ENCODE results near the gene ACP2. TPM values are rescaled to one million over a fixed set of nuclear protein-coding genes. Genes with fewer than 3 reads are reported as not detected.

ACP2 gene
- total and polyA plus RNA-seq, 9 of the 15 experiments (the other 6 are each of a cell fraction or from before 2014, with no cell fraction given): 1.9 to 20.0 (median 11.6) TPM

DNA sequence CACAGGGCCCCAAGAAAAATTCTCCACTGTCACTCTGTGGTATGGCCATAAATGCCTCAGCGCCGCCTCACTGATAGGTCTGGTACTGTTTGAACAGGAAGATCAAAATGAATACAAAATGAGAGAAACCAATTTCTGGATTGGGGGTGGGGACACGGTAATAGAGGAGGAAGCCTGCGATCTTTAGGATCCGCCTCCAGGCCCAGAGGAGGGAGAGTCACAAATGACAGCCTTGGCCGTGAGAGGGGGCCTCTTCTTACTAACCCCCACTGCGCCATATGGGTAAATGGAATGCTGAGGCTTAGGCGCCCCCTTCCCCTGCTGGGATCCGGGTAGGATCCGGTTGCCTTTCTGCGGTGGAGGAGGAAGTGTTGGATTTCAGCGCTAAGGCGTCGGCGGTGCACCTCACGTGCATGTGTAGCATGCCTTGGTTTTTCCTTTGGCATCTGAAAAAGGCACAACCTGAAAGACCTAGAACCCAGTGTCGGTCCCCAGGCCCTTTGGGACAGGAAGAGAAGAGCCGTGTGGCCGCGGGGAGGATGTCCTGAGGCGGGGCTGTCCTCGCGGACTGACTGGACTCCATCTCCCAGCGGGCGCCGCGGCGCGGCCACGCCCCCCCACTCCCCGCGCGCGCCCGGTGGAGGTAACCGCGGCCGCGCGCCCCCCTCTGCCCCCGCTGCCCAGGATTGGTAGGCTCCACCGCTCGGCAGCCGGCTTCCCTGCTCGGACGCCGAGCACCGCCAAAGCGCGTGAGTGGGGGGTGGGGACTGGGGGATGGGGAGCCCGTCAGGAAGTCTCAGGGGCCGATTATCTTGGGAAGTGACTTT lies 20.6 kb upstream of the ACP2 start (continued):
- TF ChIP-seq BCOR (IDR thresholded peaks at IDR 0.05): no peak
- TF ChIP-seq POLR2A (conservative IDR thresholded peaks at IDR 0.05): peak; percentile 82
- peak; percentile 45 to 61; a peak in 3 of 4 replicates for TF ChIP-seq MAZ (CRISPR knock-in tag; conservative IDR thresholded peaks at IDR 0.05 in 1 of 2, IDR thresholded peaks at IDR 0.05 in 1 of 2)
- TF ChIP-seq CEBPG (CRISPR knock-in tag; IDR thresholded peaks at IDR 0.05): 0 out of 2 replicates have a peak, but pooled peaks have one; percentile 30
- TF ChIP-seq CEBPG (tag; conservative IDR thresholded peaks at IDR 0.05 in 1 of 2, IDR thresholded peaks at IDR 0.05 in 1 of 2): no peak
- TF ChIP-seq, protein P1, sequence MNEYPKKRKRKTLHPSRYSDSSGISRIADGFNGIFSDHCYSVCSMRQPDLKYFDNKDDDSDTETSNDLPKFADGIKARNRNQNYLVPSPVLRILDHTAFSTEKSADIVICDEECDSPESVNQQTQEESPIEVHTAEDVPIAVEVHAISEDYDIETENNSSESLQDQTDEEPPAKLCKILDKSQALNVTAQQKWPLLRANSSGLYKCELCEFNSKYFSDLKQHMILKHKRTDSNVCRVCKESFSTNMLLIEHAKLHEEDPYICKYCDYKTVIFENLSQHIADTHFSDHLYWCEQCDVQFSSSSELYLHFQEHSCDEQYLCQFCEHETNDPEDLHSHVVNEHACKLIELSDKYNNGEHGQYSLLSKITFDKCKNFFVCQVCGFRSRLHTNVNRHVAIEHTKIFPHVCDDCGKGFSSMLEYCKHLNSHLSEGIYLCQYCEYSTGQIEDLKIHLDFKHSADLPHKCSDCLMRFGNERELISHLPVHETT (CRISPR knock-in tag; conservative IDR thresholded peaks at IDR 0.05 in 1 of 2, IDR thresholded peaks at IDR 0.05 in 1 of 2): 0 out of 4 replicates have a peak, but pooled peaks of 1 of the 2 experiments have one; percentile 16
- TF ChIP-seq FOXK1 (CRISPR knock-in tag; IDR thresholded peaks at IDR 0.05; ENCODE audit: borderline replicate concordance): peak; percentile 28; the same call in 1 of the 2 replicates
- TF ChIP-seq, protein P2, sequence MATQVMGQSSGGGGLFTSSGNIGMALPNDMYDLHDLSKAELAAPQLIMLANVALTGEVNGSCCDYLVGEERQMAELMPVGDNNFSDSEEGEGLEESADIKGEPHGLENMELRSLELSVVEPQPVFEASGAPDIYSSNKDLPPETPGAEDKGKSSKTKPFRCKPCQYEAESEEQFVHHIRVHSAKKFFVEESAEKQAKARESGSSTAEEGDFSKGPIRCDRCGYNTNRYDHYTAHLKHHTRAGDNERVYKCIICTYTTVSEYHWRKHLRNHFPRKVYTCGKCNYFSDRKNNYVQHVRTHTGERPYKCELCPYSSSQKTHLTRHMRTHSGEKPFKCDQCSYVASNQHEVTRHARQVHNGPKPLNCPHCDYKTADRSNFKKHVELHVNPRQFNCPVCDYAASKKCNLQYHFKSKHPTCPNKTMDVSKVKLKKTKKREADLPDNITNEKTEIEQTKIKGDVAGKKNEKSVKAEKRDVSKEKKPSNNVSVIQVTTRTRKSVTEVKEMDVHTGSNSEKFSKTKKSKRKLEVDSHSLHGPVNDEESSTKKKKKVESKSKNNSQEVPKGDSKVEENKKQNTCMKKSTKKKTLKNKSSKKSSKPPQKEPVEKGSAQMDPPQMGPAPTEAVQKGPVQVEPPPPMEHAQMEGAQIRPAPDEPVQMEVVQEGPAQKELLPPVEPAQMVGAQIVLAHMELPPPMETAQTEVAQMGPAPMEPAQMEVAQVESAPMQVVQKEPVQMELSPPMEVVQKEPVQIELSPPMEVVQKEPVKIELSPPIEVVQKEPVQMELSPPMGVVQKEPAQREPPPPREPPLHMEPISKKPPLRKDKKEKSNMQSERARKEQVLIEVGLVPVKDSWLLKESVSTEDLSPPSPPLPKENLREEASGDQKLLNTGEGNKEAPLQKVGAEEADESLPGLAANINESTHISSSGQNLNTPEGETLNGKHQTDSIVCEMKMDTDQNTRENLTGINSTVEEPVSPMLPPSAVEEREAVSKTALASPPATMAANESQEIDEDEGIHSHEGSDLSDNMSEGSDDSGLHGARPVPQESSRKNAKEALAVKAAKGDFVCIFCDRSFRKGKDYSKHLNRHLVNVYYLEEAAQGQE (IDR thresholded peaks at IDR 0.05; ENCODE audit: borderline replicate concordance): no peak; the same call in 1 of the 2 replicates
- TF ChIP-seq, protein P2 (CRISPR knock-in tag; IDR thresholded peaks at IDR 0.05; ENCODE audit: low read depth): 0 out of 2 replicates have a peak, but pooled peaks have one; percentile 2
- TF ChIP-seq, protein P3, sequence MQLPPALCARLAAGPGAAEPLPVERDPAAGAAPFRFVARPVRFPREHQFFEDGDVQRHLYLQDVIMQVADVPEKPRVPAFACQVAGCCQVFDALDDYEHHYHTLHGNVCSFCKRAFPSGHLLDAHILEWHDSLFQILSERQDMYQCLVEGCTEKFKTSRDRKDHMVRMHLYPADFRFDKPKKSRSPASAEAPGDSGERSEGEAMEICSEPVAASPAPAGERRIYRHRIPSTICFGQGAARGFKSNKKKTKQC (CRISPR knock-in tag; IDR thresholded peaks at IDR 0.05): peak; percentile 80; the same call in 1 of the 2 replicates
- peak; percentile 16; the same call in 1 of the 2 replicates for TF ChIP-seq RNF2 (IDR thresholded peaks at IDR 0.05)
- TF ChIP-seq, protein P4, sequence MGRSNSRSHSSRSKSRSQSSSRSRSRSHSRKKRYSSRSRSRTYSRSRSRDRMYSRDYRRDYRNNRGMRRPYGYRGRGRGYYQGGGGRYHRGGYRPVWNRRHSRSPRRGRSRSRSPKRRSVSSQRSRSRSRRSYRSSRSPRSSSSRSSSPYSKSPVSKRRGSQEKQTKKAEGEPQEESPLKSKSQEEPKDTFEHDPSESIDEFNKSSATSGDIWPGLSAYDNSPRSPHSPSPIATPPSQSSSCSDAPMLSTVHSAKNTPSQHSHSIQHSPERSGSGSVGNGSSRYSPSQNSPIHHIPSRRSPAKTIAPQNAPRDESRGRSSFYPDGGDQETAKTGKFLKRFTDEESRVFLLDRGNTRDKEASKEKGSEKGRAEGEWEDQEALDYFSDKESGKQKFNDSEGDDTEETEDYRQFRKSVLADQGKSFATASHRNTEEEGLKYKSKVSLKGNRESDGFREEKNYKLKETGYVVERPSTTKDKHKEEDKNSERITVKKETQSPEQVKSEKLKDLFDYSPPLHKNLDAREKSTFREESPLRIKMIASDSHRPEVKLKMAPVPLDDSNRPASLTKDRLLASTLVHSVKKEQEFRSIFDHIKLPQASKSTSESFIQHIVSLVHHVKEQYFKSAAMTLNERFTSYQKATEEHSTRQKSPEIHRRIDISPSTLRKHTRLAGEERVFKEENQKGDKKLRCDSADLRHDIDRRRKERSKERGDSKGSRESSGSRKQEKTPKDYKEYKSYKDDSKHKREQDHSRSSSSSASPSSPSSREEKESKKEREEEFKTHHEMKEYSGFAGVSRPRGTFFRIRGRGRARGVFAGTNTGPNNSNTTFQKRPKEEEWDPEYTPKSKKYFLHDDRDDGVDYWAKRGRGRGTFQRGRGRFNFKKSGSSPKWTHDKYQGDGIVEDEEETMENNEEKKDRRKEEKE (IDR thresholded peaks at IDR 0.05; ENCODE audit: borderline replicate concordance in 1 of 2, control insufficient read depth in 1 of 2, low read depth in 2 of 2, low read length in 1 of 2): peak in 1 of 2 experiments; percentile 92; a peak in 2 of 4 replicates

All from K562 (cell line).